Stomach smooth muscle (tissue), 2 donors: ENCODE measurements around the gene RAET1G.
"Not testable (repeated sequence)": the region's sequence is repeated elsewhere in the genome, so short reads cannot be mapped to it uniquely, and the experiment has no call there.

ENCODE experiments used
- H3K27ac ChIP-seq: one replicate; pipeline ENCODE4 v1.7.0; 2013; ENCODE audit warnings: mild to moderate bottlenecking, low read length, inconsistent platforms
- H3K27me3 ChIP-seq, 2 donors: one replicate each; pipeline ENCODE4 v1.7.0; 2013; ENCODE audit warnings: low read length in 2 of 2; ENCODE audit not compliant: insufficient read depth in 2 of 2, control insufficient read depth in 1 of 2
- H3K36me3 ChIP-seq, 2 donors: one replicate each; pipeline ENCODE4 v1.7.0; 2013; ENCODE audit warnings: low read length in 2 of 2; ENCODE audit not compliant: control insufficient read depth in 2 of 2, insufficient read depth in 2 of 2
- H3K4me1 ChIP-seq: one replicate; pipeline ENCODE4 v1.7.0; 2013; ENCODE audit warnings: low read length; ENCODE audit not compliant: control insufficient read depth, insufficient read depth
- H3K4me3 ChIP-seq, 2 donors: one replicate each; pipeline ENCODE4 v1.7.0; 2013; ENCODE audit warnings: low read length in 2 of 2
- H3K9ac ChIP-seq, 2 donors: one replicate each; pipeline ENCODE4 v1.7.0; 2013; ENCODE audit warnings: low read length in 2 of 2, mild to moderate bottlenecking in 1 of 2
- H3K9me3 ChIP-seq, 2 donors: one replicate each; pipeline ENCODE4 v1.7.0; 2013; ENCODE audit warnings: low read length in 2 of 2; ENCODE audit not compliant: control insufficient read depth in 2 of 2
- donor health status: healthy.
- donor health status: Pancreatic carcinoma.

The RAET1G gene

GRCh38 chr6:149912680-149913079 is 10.2 kb downstream of the RAET1G start:
- H3K4me3 ChIP-seq, H3K36me3 ChIP-seq, H3K9me3 ChIP-seq, H3K27ac ChIP-seq, H3K9ac ChIP-seq, H3K27me3 ChIP-seq, H3K4me1 ChIP-seq: not testable (repeated sequence)

GRCh38 chr6:149910721-149911151 is 12.2 kb downstream of the RAET1G start:
- H3K4me3 ChIP-seq: no peak overlapping the region
- no peaks in the 10 kb centered on the region for H3K27me3 ChIP-seq
- H3K9me3 ChIP-seq: peaks cover 0 to 4% of the 10 kb centered on the region in 2 donors
- no peaks in the 10 kb centered on the region for H3K4me1 ChIP-seq
- H3K36me3 ChIP-seq: no peaks in the 10 kb centered on the region
- H3K9ac ChIP-seq: no peak overlapping the region
- no peak overlapping the region for H3K27ac ChIP-seq

GRCh38 chr6:149909701-149910470 is 13.0 kb downstream of the RAET1G start:
- Histone ChIP-seq H3K27me3 (no peaks in the 10 kb centered on the region), H3K9ac (no peak overlapping the region), H3K27ac (no peak overlapping the region), H3K4me3 (no peak overlapping the region), H3K36me3 (no peaks in the 10 kb centered on the region), H3K4me1 (no peaks in the 10 kb centered on the region), H3K9me3 (peaks cover 0 to 4% of the 10 kb centered on the region in 2 donors)

GRCh38 chr6:149908480-149908879 is 14.4 kb downstream of the RAET1G start:
- H3K4me1 ChIP-seq, H3K4me3 ChIP-seq, H3K36me3 ChIP-seq, H3K9me3 ChIP-seq, H3K27ac ChIP-seq, H3K27me3 ChIP-seq, H3K9ac ChIP-seq: not testable (repeated sequence)

GRCh38 chr6:149907317-149907716 is 15.6 kb downstream of the RAET1G start:
- no peak overlapping the region for H3K9ac ChIP-seq
- H3K9me3 ChIP-seq: peaks cover 0 to 4% of the 10 kb centered on the region in 2 donors
- H3K4me3 ChIP-seq: no peak overlapping the region
- H3K36me3 ChIP-seq: no peaks in the 10 kb centered on the region
- H3K27ac ChIP-seq: no peak overlapping the region
- H3K27me3 ChIP-seq: no peaks in the 10 kb centered on the region
- H3K4me1 ChIP-seq: peaks cover 2% of the 10 kb centered on the region

GRCh38 chr6:149906405-149906804 is 16.5 kb downstream of the RAET1G start:
- Histone ChIP-seq H3K9ac (no peak overlapping the region), H3K4me1 (peaks cover 2% of the 10 kb centered on the region), H3K27ac (no peak overlapping the region), H3K9me3 (peaks cover 0 to 4% of the 10 kb centered on the region in 2 donors), H3K36me3 (no peaks in the 10 kb centered on the region), H3K4me3 (no peak overlapping the region), H3K27me3 (no peaks in the 10 kb centered on the region)

GRCh38 chr6:149905911-149906371 is 17.0 kb downstream of the RAET1G start:
- Histone ChIP-seq H3K4me3 (no peak overlapping the region), H3K27ac (no peak overlapping the region), H3K4me1 (peaks cover 2% of the 10 kb centered on the region), H3K9me3 (peaks cover 0 to 4% of the 10 kb centered on the region in 2 donors), H3K36me3 (no peaks in the 10 kb centered on the region), H3K27me3 (no peaks in the 10 kb centered on the region), H3K9ac (no peak overlapping the region)

GRCh38 chr6:149905371-149905910 is 17.5 kb downstream of the RAET1G start:
- no peak overlapping the region for H3K27ac ChIP-seq
- peaks cover 2% of the 10 kb centered on the region for H3K4me1 ChIP-seq
- no peaks in the 10 kb centered on the region for H3K27me3 ChIP-seq
- no peaks in the 10 kb centered on the region for H3K36me3 ChIP-seq
- peaks cover 0 to 4% of the 10 kb centered on the region in 2 donors for H3K9me3 ChIP-seq
- no peak overlapping the region for H3K4me3 ChIP-seq
- no peak overlapping the region for H3K9ac ChIP-seq

- Histone ChIP-seq H3K9ac (no peak overlapping the region), H3K4me1 (peaks cover 2% of the 10 kb centered on the region), H3K27ac (no peak overlapping the region), H3K36me3 (no peaks in the 10 kb centered on the region), H3K9me3 (peaks cover 0 to 4% of the 10 kb centered on the region in 2 donors), H3K4me3 (no peak overlapping the region), H3K27me3 (no peaks in the 10 kb centered on the region)
Observed at GRCh38 chr6:149904661-149905370, 18.1 kb downstream of the RAET1G start.

GRCh38 chr6:149903938-149904611 is 18.8 kb downstream of the RAET1G start:
- peaks cover 2% of the 10 kb centered on the region for H3K4me1 ChIP-seq
- H3K36me3 ChIP-seq: no peaks in the 10 kb centered on the region
- no peak overlapping the region for H3K27ac ChIP-seq
- H3K4me3 ChIP-seq: no peak overlapping the region
- H3K27me3 ChIP-seq: no peaks in the 10 kb centered on the region
- peaks cover 0 to 4% of the 10 kb centered on the region in 2 donors for H3K9me3 ChIP-seq
- H3K9ac ChIP-seq: no peak overlapping the region
